HG03135 (cell line): ENCODE results near the gene CABS1.

Experiments
- ATAC-seq: cut with Tn5 transposase; IDR thresholded peaks from one replicate; pipeline ENCODE4 v1.9.1; 2021; ENCODE audit warnings: mild to moderate bottlenecking, moderate library complexity; ENCODE audit not compliant: unreplicated experiment

The CABS1 gene

DNA sequence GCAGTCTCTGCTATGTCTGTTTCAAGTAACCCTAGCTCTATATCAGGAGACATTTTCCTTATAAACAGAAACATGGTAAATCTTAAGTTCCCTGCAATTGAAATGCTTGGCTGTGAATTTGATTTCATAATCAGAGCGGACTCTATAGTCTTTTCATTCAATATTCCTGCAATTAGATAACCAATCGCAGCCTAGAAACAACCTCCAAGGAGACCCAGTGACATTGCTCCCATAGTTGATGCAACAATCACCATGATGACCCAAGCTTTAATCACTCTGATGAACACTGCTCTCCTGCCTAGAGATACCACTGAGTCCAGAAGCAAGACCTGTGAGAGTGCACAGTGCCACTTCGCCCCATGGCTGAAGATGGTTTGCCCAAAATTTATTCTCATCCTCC, at the start of gene CABS1:
CABS1 (plus strand) TSS at position 301 of the 400 bp plus-strand sequence; CDS start at position 360, 59 bp downstream.
- ATAC-seq, result no peak

DNA sequence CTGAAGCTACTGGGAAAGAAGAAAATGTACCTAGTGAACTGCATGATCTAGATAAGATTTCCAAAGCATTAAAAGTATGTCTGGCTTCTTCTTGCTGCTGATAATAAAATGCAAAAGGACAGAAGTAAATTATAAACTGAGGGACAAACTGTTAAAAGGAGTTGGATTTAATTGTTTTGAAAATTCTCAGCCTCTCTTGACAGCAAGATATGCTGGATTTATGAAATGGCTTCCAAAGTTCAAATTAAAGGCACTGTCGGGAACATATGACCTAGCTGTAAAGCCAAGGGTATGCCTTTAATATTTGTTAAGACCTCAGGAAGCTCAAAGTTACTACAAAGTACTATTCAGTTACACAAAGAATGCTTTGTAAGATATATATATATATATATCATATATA, 46.1 kb upstream of the CABS1 start:
- ATAC-seq, result no peak

DNA sequence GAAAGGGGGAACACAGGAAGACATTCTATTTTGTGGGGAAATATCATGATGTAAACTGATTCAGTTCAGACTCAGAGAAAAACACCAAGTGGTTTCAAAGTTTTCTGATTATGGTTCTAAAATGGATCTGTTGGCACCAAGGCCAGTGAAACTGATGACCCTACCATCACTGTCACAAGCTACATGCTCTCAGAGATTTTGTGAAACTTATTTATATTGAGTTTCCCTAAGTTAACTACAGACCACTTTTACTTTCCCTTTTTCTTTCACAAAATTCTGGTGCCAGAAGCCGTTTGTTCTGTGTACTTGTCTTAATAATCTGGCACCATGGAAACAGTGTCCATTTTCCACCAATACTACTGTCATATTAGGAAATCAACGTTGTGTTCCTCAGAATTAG, 43.4 kb upstream of the CABS1 start:
- no peak for ATAC-seq

DNA sequence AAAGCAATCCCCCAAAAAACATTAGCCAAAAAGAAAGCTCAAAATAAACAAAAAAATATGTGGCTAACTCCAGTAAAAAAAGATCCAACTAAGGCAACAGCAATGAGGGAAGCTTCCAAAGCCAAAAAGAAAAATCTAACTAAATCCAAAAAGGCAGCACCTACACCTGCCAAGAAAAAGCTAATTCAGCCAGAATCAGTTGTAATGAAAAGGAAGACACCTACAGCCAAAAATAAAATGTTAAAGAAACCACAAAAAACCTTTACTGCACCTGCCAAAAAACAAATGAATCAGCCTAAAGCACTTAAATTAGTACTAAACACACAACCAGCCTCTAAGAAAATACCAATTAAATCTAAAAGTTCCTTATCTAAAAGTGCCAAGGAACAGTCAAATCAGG, 37.2 kb upstream of the CABS1 start:
- ATAC-seq, result no peak

DNA sequence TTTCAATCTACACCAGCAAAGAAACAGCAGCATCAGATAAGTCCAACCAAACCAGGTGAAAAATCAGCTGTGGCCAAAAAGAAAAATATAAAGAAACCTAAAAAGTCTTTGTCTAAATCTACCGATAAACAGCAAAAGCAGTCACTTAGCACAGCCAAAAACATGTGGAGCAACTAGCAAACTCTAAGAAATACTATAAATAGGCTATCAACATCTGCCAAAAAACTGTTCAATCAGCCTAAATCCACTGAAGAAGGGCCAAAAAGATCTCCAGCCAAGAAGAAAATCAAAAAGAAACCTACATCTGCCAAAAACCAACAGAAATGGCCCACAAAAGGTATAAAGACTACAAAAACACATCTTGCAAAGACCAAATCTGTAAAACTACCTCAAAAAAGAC, 36.7 kb upstream of the CABS1 start:
- ATAC-seq, result no peak

DNA sequence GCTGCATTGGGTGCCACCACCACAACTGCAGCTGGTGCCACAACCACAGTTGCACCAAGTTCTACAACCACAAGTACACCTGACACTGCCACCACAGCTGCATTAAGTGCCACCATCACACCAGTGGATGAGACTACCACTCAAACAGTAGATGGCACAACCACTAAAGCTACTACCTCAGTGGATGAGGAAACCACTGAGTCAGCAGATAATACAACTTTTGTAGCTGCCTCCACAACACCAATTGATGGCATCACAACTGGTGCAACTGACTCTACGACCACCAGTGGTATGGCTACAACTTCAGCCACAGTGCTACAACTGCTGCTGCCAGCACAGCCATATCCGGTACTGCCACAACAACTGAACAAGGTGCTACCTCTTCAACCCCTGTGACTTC, 35.1 kb upstream of the CABS1 start:
- no peak for ATAC-seq

DNA sequence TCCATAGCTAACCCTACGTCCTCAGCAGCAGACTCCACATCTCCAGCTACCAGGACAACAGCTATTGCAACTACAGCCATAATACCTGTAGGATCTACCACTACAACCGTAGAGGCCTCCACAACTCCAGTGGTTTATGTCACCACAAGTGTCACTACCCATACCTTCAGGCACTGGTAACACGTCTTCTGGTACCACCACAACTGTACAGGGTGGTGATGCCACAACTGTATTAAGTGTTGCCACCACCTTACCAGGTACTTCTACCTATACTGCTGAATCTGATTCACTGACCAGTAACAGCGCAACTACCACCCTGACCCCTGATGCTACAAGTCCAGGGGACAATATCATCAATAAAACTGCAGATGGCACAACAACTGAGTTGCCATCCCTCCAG, 34.6 kb upstream of the CABS1 start:
- no peak for ATAC-seq

DNA sequence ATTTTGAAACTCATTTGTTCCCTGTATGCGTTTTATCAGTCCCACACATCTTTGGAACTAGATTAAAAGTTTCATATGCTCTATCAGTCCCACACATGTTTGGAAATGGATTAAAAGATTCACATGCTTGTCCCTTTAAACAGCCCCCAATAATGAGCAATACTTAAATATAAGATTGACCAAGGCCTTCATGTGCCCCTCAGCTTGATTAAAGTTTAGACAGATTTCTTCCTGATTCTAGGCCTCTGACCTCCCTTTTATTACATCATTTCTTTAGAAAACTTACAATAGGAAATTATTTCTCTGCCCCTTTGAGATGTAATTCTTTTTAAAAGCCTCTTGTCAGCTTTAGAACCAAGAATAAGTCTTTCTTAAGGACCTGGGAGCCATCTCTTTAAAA, 31.7 kb upstream of the CABS1 start:
- ATAC-seq, result no peak

DNA sequence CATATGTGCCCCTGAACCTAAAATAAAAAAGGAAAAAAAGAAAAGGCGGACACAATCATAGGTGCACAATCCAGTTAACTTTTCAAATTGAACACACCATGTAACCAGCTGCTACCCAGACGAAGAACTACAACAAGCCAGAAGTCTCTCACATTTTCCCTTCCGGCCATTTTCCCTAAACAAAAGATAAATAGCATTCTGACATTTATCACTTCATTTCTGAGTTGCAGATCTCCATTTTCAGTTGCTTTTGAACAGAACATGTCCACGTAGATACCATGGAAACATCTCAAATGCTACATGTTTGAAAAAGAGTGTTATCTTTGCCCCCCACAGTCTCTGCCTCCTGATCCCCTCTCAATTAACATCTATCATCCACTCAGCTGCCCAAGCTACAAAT, 29.2 kb upstream of the CABS1 start:
- ATAC-seq, result no peak

DNA sequence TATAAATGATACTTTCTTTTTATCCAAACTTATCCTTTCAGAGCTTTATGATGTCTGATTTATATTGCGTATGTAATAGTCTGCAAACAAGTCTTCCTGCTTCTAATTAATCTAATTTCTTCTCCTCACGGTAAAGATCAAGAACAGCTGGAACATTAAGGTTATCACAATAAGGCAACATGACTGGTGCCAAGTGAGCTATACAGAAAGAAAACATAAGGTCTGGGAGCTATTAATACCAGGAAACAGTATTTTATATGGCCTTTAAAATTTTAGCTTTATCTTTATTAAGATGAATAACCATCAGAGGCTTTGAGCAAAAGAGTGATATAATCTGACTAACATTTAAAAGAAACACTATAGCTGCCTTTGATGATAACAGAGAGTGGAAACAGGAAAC, 28.7 kb upstream of the CABS1 start:
- no peak for ATAC-seq

DNA sequence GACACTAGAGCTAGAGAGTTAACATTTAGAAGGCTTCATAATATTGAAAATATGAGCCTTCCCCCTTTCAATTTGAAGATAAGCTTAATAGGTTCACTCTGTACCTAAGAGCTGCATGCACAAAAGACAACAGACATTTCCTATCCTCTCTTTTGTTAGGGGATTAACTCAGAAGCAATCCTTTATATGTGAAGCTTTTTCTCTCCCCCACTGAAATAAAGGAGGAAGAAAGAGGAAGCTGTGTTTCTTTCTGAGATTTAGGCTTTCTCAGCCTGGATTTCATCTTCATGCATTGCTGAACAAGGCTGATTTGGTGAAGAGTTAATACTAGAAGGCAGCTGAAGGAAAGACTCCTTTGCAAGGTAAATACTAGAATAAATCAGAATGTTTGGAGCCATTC, 21.0 kb upstream of the CABS1 start:
- no peak for ATAC-seq

DNA sequence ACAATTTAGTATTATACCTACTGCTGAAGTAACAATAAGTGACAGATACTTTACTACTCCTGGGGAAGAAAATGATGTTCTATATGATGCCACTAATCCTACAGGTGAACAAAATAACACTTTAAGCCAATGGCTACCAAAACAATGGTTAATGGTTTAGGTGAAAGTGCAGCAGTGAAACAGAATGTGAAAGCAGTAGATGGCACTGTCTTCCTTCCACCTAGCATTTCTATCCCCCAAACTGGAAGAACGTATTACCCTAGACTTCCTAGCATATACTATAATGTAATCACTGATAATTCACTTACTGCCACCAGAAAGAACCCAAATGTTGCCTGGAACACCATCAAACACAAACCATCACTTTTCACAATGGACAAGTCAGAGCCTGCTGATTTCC, 18.9 kb upstream of the CABS1 start:
- no peak for ATAC-seq

DNA sequence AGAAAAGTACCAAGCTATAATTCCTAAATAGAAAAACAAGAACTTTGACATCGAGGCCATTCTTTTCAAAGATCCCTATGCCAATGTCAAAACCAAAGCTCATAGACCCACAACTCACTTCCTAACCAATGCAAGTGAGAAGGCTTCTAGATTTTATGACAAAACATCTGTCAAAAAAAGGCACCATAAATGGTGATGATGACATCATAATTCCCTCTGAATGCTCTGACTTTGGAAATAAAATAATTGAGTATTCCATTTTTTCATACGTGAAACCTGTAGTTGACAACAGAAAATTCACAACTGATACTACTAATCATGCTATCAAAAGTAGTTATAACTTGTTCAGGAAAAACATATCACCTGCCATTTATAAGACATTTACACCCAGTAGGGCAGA, 8.7 kb upstream of the CABS1 start:
- no peak for ATAC-seq

DNA sequence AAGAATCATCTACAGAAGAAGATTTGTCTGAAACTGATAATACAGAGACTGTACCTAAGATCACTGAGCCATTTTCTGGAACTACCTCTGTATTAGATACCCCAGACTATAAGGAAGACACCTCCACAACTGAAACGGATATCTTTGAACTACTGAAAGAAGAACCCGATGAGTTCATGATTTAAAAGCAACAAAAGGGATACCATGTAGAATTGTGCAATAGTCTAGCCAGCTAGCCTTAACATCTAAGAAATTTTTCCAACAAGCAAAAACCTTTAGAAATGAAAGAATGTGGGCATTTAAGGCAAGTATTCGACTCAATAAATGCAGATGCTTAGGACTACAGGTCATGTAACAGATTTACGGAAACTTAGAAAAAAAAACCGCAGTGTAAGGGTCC, 1.3 kb downstream of the CABS1 start:
- no peak for ATAC-seq

DNA sequence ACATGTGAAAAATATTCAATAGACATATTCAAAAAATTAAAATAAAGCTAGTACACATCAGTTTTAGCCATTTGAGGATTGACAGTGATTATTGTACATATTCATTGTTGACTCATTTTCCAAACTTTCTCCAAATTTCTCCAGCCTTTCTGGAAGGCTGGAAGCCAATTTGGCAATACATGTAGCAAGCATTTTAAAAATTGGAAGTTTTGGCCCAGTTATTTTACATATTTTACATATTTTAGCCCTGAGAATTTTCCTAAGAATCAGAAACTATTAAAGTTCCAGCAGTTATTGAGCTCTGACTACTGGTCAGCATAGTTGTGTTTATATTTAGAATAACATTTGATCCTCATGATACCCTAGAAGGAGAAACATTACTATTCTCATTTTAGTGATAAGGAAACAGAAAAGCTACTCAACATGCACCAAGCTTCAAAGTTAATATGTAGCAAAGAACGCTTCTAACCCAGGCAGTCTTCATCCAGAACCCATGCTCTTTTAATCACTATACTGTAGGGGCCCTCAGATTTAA, 3.2 kb downstream of the CABS1 start:
- no peak for ATAC-seq

DNA sequence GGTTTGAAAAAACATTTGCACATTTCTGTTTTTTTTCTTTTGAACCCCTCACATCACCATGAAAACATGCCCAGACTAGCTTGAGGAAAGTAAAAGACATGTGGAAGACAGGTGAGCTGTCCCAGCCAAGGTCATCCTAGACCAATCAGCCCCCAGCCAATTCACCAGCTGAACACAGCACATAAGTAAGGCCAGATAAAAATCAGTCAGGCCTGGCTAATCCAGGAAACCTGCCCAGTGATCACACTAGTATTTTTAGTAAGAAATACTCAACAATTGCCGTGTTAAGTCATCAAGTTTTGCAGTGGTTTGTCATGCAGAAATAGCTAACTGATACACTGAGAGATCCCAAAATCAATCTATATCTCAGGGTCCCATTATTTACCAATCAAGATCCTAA, 21.4 kb downstream of the CABS1 start:
- no peak for ATAC-seq

DNA sequence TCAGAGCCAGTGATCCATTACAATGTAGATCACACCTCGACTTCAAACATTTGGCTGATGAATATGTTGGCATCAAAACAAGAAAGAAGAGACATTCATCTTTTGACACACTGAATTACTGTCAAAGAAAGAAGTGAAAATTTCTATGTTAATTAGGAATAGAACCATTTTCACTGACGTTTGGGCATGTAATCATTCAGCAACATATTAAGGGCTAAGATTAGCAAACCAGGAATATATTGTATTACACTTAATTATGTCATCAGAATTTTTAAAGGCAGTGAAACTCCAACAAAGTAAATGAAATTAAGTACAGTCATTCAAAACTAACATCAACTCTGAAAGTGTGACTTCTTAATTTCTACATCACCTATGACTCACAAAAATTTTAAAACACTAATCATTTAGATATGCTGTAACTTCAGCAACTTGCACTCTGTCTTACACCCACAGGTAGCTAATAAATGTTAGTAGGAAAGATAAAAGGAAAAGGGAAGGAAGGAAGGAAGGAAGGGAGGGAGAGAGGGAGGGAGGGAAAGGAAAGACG, 24.4 kb downstream of the CABS1 start:
- no peak for ATAC-seq

DNA sequence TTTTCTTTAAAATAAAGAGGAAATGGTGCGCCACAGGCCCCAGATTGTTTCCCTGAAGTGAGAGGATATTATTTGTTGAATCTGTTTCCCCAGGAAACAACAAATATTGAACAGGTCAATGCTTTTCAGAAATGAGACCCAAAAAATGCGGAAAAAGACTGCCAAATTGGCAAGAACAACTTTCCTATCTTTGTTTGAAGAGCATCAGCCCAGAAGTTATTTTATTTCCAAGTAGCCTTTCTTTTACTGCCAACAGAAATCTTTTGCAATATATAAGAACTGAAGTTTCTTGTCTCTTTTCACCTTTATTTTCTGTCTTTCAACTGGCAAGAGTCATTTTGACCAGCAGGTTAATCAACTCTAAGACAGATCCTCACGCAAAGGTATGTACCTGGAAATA, 25.7 kb downstream of the CABS1 start, which contains the start of gene SMR3A:
SMR3A (plus strand) TSS at position 301 of the 400 bp plus-strand sequence. CDS start 1,356 bp downstream, outside the sequence.
- no peak for ATAC-seq

DNA sequence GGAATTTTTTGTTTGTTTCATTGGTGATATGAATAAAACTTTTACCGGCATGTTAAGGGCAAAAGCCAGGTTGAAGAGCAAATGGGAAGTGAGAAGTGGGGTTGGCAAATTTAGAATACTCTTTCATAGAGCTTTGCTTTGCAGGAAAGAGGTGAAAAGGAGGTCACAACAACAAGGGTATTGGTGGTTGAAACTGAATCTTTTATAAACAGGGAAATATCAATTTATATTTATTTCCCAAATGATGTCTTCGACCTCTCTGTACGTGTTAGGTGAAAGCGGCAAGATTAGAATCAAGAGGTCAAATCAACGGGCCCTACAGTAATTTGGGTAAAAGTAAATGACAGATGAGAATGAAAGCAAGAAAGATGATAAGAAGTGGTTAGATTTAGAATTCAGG, 29.2 kb downstream of the CABS1 start:
- no peak for ATAC-seq

DNA sequence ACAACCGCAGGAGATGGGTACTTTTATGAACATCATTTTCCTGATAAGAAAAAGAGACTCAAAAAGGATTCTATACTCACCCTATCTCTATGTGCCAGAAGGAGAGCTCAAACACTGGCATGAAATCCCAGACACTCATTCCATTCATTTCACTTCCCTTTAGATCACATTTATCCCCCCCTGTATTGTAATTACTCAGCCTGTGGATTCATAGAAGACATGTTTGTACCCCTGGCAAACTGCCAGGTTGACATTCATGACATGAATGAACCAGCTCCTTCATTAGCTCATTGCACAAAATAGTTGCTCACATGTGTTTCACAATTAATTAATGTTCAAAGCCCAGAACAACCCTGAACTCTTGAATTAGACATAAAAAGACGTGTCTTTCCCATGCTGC, 30.7 kb downstream of the CABS1 start:
- no peak for ATAC-seq

DNA sequence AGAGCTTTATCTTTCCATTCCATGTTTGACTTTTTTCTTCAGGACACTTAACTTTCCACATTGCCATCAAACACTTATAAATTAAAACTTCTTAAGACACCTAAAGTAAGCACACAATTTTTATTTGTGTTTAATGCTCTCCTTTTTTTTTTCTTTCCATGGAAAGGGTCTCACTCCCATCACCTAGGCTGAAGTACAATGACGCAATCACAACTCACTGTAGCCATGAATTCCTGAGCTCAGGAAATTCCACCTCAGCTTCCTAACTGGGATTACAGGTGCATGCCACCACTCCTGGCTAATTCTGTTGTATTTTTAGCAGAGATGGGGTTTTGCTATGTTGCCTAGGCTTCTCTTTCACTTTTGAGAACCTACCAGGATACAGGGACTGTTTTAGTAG, 33.0 kb downstream of the CABS1 start:
- ATAC-seq, result no peak

DNA sequence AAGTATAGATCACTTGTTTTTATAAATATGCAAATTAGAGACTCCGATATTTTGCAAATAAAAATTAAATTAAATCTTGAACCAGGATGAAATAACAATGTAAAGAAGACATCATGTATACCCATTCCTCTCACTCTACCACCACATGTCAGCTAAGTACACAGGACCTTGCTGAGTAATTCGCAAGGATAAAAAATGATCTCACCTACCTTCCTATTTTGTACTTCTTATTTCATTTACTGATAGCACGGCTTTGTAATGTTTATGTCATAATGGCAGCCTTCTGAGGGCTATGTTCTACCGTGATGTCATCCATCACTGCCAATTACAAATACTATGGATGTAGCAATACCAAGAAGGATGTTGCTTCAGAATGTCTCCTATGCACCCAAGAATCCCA, 37.2 kb downstream of the CABS1 start:
- ATAC-seq, result no peak

DNA sequence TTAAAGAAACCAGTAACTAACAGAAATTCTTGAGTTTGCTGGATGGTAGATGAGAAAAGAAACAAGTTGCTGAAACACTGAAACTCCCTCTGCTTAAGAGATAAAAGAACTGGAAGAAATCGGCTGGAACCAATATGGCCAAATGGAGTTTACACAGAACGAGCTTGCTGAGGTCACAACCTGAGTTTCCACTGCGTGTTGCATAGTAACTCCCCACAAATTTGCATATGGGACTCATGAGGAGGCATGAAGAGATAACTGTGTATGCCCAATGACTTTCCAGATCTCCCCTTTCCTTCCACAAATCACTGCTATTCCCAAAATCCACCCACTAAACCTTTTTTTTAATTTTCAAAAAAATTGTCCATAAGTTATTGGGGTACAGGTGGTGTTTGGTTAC, 38.0 kb downstream of the CABS1 start:
- ATAC-seq, result no peak
